SIG-M5 treated with dmso at 0.1 percent for 504 hours (cell line): ENCODE data around the gene ATP5PO.

ENCODE experiments used
- DNase-seq: peaks from one replicate; lab custom pipeline; 2025; ENCODE audit not compliant: unreplicated experiment; lab: John Stamatoyannopoulos, UW

ATP5PO gene

GRCh38 chr21:33915368-33916199, at the start of gene ATP5PO:
Gene ATP5PO (minus strand): TSS chr21:33915804. CDS start chr21:33915763, 41 bp downstream.
- peak; percentile 96 for DNase-seq

- DNase-seq = no peak
Observed at GRCh38 chr21:33964706-33965325, 49.2 kb upstream of the ATP5PO start.

GRCh38 chr21:33963848-33964555, 48.4 kb upstream of the ATP5PO start:
- DNase-seq = no peak

GRCh38 chr21:33962290-33962689, 46.7 kb upstream of the ATP5PO start:
- no peak for DNase-seq

GRCh38 chr21:33961061-33961460, 45.5 kb upstream of the ATP5PO start:
- DNase-seq = no peak

- no peak for DNase-seq
Observed at GRCh38 chr21:33959680-33960079, 44.1 kb upstream of the ATP5PO start.

- DNase-seq = no peak
Observed at GRCh38 chr21:33954395-33954794, 38.8 kb upstream of the ATP5PO start.

- DNase-seq = no peak
Observed at GRCh38 chr21:33951276-33952178, 35.9 kb upstream of the ATP5PO start.

- no peak for DNase-seq
Observed at GRCh38 chr21:33950431-33951079, 35.0 kb upstream of the ATP5PO start.

GRCh38 chr21:33949516-33950430, 34.2 kb upstream of the ATP5PO start:
- no peak for DNase-seq

- DNase-seq = no peak
Observed at GRCh38 chr21:33948951-33949444, 33.4 kb upstream of the ATP5PO start.

- DNase-seq = peak; percentile 9
Observed at GRCh38 chr21:33948096-33948950, 32.7 kb upstream of the ATP5PO start.

GRCh38 chr21:33947451-33948095, 32.0 kb upstream of the ATP5PO start:
- DNase-seq = peak; percentile 92

- DNase-seq = no peak
Observed at GRCh38 chr21:33945652-33946270, 30.2 kb upstream of the ATP5PO start.

- no peak for DNase-seq
Observed at GRCh38 chr21:33944185-33944763, 28.7 kb upstream of the ATP5PO start.

- no peak for DNase-seq
Observed at GRCh38 chr21:33943293-33943692, 27.7 kb upstream of the ATP5PO start.

- no peak for DNase-seq
Observed at GRCh38 chr21:33942426-33942825, 26.8 kb upstream of the ATP5PO start.
